ENCODE results near the gene ASNS. TPM values are rescaled to one million over a fixed set of nuclear protein-coding genes. Genes with fewer than 3 reads are reported as not detected.

Gene ASNS
- total RNA-seq, 4 donors from 2014 or later: 11.3 to 16.8 (median 15.8) TPM

- ATAC-seq (ENCODE audit: low FRiP score): no peak
- no peak for DNase-seq (ENCODE audit: low spot score)
- no peak for TF ChIP-seq CTCF (IDR thresholded peaks at IDR 0.05)
These were observed 24.4 kb downstream of the ASNS start for GRCh38 chr7:97847791-97848190.

GRCh38 chr7:97846945-97847344 is 25.3 kb downstream of the ASNS start:
- ATAC-seq (ENCODE audit: low FRiP score): no peak
- no peak for TF ChIP-seq CTCF (IDR thresholded peaks at IDR 0.05)
- no peak for DNase-seq (ENCODE audit: low spot score)

- ATAC-seq (ENCODE audit: low FRiP score): no peak
- TF ChIP-seq CTCF (IDR thresholded peaks at IDR 0.05): no peak
- no peak for DNase-seq (ENCODE audit: low spot score)
These were observed 26.5 kb downstream of the ASNS start for GRCh38 chr7:97845622-97846203.

GRCh38 chr7:97844036-97844435 is 28.2 kb downstream of the ASNS start:
- no peak for DNase-seq (ENCODE audit: low spot score)
- no peak for ATAC-seq (ENCODE audit: low FRiP score)

GRCh38 chr7:97842772-97843345 is 29.3 kb downstream of the ASNS start:
- ATAC-seq (ENCODE audit: low FRiP score) (no peak), DNase-seq (ENCODE audit: low spot score) (no peak)
- no peak for TF ChIP-seq CTCF (IDR thresholded peaks at IDR 0.05)

More at GRCh38 chr7:97844036-97844435, 28.2 kb downstream of the ASNS start:
- no peak for TF ChIP-seq CTCF (IDR thresholded peaks at IDR 0.05)

GRCh38 chr7:97842006-97842405 is 30.2 kb downstream of the ASNS start:
- TF ChIP-seq CTCF (IDR thresholded peaks at IDR 0.05): no peak
- ATAC-seq (ENCODE audit: low FRiP score): no peak
- DNase-seq (ENCODE audit: low spot score): no peak
